ENCODE measurements around the gene BPIFB2. TPM values are rescaled to one million over a fixed set of nuclear protein-coding genes. Genes with fewer than 3 reads are reported as not detected.

The BPIFB2 gene
- polyA plus RNA-seq (2011; rRNA removed) (not detected in 2 replicates), polyA minus RNA-seq (2011; rRNA and poly(A)+ RNA removed) (not detected in 2 replicates)

- no peak for TF ChIP-seq CTCF (IDR thresholded peaks at IDR 0.05; ENCODE audit: low read depth, low read length)
- Histone ChIP-seq H3K4me3 (ENCODE audit: low read depth, low read length) (no peak within 1 kb of the TSS), H3K27ac (ENCODE audit: low read depth, low read length) (no peak within 1 kb of the TSS), H3K9me3 (ENCODE audit: control insufficient read depth, insufficient read depth, low read length) (no peaks in the 10 kb centered on the region; the same call in 1 of the 2 replicates), H3K27me3 (ENCODE audit: control insufficient read depth, insufficient read depth, low read length) (peaks cover under 1% of the 10 kb centered on the region)
- no peak for DNase-seq (ENCODE audit: low read depth, low spot score)
- ChIA-PET CTCF (no interaction called here), POLR2A (no interaction called here)
Observed at GRCh38 chr20:33007376-33008335, at the start of gene BPIFB2. BPIFB2 (plus strand) TSS chr20:33007704; CDS start chr20:33008575, 871 bp downstream.

- POLR2A ChIA-PET = no interaction called here
Observed at GRCh38 chr20:32958574-32958973, 48.9 kb upstream of the BPIFB2 start.

GRCh38 chr20:32959351-32960221 is 47.9 kb upstream of the BPIFB2 start:
- H3K4me3 ChIP-seq (ENCODE audit: low read depth, low read length) = no peak overlapping the region
- H3K27ac ChIP-seq (ENCODE audit: low read depth, low read length) = no peak overlapping the region
- ChIA-PET CTCF (no interaction called here), POLR2A (no interaction called here)
- DNase-seq (ENCODE audit: low read depth, low spot score) = no peak
- TF ChIP-seq CTCF (IDR thresholded peaks at IDR 0.05; ENCODE audit: low read depth, low read length) = no peak
- no peaks in the 10 kb centered on the region for H3K9me3 ChIP-seq (ENCODE audit: control insufficient read depth, insufficient read depth, low read length)
- peaks cover 11% of the 10 kb centered on the region for H3K27me3 ChIP-seq (ENCODE audit: control insufficient read depth, insufficient read depth, low read length)

More at GRCh38 chr20:32958574-32958973, 48.9 kb upstream of the BPIFB2 start:
- Histone ChIP-seq H3K9me3 (ENCODE audit: control insufficient read depth, insufficient read depth, low read length) (no peaks in the 10 kb centered on the region), H3K4me3 (ENCODE audit: low read depth, low read length) (no peak overlapping the region), H3K27me3 (ENCODE audit: control insufficient read depth, insufficient read depth, low read length) (peaks cover 6% of the 10 kb centered on the region), H3K27ac (ENCODE audit: low read depth, low read length) (no peak overlapping the region)
- TF ChIP-seq CTCF (IDR thresholded peaks at IDR 0.05; ENCODE audit: low read depth, low read length) = no peak
- no peak for DNase-seq (ENCODE audit: low read depth, low spot score)
- CTCF ChIA-PET = no interaction called here

GRCh38 chr20:32960222-32960518 is 47.3 kb upstream of the BPIFB2 start:
- Histone ChIP-seq H3K4me3 (ENCODE audit: low read depth, low read length) (no peak overlapping the region), H3K9me3 (ENCODE audit: control insufficient read depth, insufficient read depth, low read length) (no peaks in the 10 kb centered on the region), H3K27me3 (ENCODE audit: control insufficient read depth, insufficient read depth, low read length) (peaks cover 12% of the 10 kb centered on the region), H3K27ac (ENCODE audit: low read depth, low read length) (no peak overlapping the region)
- TF ChIP-seq CTCF (IDR thresholded peaks at IDR 0.05; ENCODE audit: low read depth, low read length) = no peak
- no peak for DNase-seq (ENCODE audit: low read depth, low spot score)
- ChIA-PET CTCF (no interaction called here), POLR2A (no interaction called here)
